Measurements from ENCODE around the gene RBSN. TPM values are rescaled to one million over a fixed set of nuclear protein-coding genes. Genes with fewer than 3 reads are reported as not detected.

Gene RBSN
- total and polyA plus RNA-seq, 7 donors = 7.2 to 41.3 (median 29.1) TPM

DNA sequence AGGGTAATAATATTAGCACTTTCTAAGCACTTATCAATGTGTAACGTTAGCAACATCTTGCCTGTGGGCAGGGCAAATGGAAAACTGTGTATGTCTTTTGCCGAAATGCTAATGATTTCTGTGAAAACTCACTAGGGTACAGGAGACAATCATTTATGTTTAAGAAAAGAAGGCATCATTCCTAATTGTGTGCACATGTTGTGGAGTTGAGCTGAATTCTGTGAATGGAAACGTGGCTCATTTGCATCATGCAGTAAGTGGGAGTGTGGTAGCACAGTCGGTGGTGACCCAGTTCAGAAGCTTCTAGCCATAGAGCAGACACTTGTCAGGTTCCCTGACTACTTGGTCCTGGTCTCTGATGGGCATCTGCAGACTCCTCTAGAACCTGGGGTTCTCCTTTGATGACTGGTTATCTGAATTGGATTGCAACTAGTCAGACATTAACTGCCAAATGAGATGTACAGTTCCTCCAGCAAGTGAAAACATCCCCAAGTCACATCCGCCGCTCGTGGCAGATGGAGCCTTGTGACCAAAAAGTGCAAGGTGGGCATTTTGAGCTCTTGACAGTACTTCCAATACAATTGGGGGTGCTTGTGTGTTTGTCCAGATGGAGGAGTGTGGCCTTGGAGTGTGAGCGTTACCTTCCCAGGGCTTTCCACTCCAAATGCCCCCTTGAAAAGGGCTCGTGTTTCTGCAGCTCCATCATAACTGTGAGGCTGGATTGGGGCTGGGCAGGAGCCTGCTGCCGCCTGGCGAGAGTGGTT, 55.4 kb downstream of the RBSN start:
- DNase-seq = no peak
- TF ChIP-seq EP300 (IDR thresholded peaks at IDR 0.05) = no peak
- TF ChIP-seq, protein P1, sequence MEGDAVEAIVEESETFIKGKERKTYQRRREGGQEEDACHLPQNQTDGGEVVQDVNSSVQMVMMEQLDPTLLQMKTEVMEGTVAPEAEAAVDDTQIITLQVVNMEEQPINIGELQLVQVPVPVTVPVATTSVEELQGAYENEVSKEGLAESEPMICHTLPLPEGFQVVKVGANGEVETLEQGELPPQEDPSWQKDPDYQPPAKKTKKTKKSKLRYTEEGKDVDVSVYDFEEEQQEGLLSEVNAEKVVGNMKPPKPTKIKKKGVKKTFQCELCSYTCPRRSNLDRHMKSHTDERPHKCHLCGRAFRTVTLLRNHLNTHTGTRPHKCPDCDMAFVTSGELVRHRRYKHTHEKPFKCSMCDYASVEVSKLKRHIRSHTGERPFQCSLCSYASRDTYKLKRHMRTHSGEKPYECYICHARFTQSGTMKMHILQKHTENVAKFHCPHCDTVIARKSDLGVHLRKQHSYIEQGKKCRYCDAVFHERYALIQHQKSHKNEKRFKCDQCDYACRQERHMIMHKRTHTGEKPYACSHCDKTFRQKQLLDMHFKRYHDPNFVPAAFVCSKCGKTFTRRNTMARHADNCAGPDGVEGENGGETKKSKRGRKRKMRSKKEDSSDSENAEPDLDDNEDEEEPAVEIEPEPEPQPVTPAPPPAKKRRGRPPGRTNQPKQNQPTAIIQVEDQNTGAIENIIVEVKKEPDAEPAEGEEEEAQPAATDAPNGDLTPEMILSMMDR (IDR thresholded peaks at IDR 0.05) = no peak
- intact Hi-C loops (cut with DNase I) = no loop called here
- no peak overlapping the region for H3K4me3 ChIP-seq
- no peak overlapping the region for H3K27ac ChIP-seq
- no peaks in the 10 kb centered on the region for H3K9me3 ChIP-seq
- 86 to 88% methylated on average over 11 of the region's 11 CpGs for WGBS, 2 donors
- no peaks in the 10 kb centered on the region for H3K27me3 ChIP-seq
- peaks cover 11 to 100% (median 39%) of the 10 kb centered on the region in 4 donors for H3K36me3 ChIP-seq
- H3K4me1 ChIP-seq = no peaks in the 10 kb centered on the region

GRCh38 chr3:15042936-15043335, 56.0 kb downstream of the RBSN start:
- Histone ChIP-seq H3K27ac (no peak overlapping the region), H3K27me3 (no peaks in the 10 kb centered on the region), H3K4me1 (no peaks in the 10 kb centered on the region), H3K9me3 (no peaks in the 10 kb centered on the region), H3K4me3 (no peak overlapping the region), H3K36me3 (peaks cover 15 to 100% (median 46%) of the 10 kb centered on the region in 4 donors)
- TF ChIP-seq, protein P1 (IDR thresholded peaks at IDR 0.05) = no peak
- TF ChIP-seq POLR2A (IDR thresholded peaks at IDR 0.05) = no peak
- TF ChIP-seq POLR2AphosphoS5 (IDR thresholded peaks at IDR 0.05) = no peak
- no peak for TF ChIP-seq EP300 (IDR thresholded peaks at IDR 0.05)
- intact Hi-C loops (cut with DNase I) = no loop called here
- DNase-seq = no peak
- 72 to 75% methylated on average over 3 of the region's 3 CpGs for WGBS, 2 donors

GRCh38 chr3:15041950-15042349, 57.0 kb downstream of the RBSN start:
- 80 to 90% methylated on average over 3 of the region's 3 CpGs for WGBS, 2 donors
- Histone ChIP-seq H3K9me3 (no peaks in the 10 kb centered on the region), H3K4me3 (no peak overlapping the region), H3K27ac (no peak overlapping the region), H3K27me3 (no peaks in the 10 kb centered on the region), H3K4me1 (no peaks in the 10 kb centered on the region), H3K36me3 (peaks cover 18 to 100% (median 44%) of the 10 kb centered on the region in 4 donors)
- intact Hi-C loops (cut with DNase I) = no loop called here
- TF ChIP-seq POLR2AphosphoS5 (IDR thresholded peaks at IDR 0.05) (no peak), POLR2A (IDR thresholded peaks at IDR 0.05) (no peak), EP300 (IDR thresholded peaks at IDR 0.05) (no peak)
- TF ChIP-seq, protein P1 (IDR thresholded peaks at IDR 0.05) = no peak
- no peak for DNase-seq

DNA sequence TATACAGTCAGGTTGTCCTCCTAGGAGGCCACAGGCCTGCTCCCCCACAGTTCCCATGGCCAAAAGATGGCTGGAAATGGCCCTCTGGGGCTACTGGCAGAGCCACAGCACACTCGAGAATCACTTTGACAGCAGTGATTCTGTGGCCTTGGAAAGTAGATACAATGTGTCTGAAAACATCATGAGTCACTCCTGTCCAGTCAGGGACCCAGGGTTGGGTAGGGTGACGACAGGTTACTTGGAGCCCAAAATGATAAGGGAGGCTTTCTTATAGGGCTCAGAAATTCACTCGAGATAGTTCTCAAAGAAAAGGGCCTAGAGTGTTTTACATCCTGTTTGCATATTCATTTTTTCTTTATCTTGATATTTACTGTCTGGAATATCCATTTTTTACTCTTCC, 58.1 kb downstream of the RBSN start:
- peaks cover 24 to 100% (median 43%) of the 10 kb centered on the region in 4 donors for H3K36me3 ChIP-seq
- intact Hi-C loops (cut with DNase I) = no loop called here
- H3K27ac ChIP-seq = no peak overlapping the region
- TF ChIP-seq EP300 (IDR thresholded peaks at IDR 0.05) (no peak), POLR2A (IDR thresholded peaks at IDR 0.05) (no peak), POLR2AphosphoS5 (IDR thresholded peaks at IDR 0.05) (no peak)
- TF ChIP-seq, protein P1 (IDR thresholded peaks at IDR 0.05) = no peak
- H3K27me3 ChIP-seq = no peaks in the 10 kb centered on the region
- H3K4me3 ChIP-seq = no peak overlapping the region
- no peaks in the 10 kb centered on the region for H3K9me3 ChIP-seq
- no peaks in the 10 kb centered on the region for H3K4me1 ChIP-seq
- 79 to 91% methylated on average over 3 of the region's 3 CpGs for WGBS, 2 donors
- DNase-seq = no peak

- 88 to 92% methylated on average over 6 of the region's 6 CpGs for WGBS, 2 donors
- Histone ChIP-seq H3K36me3 (peaks cover 26 to 100% (median 49%) of the 10 kb centered on the region in 4 donors), H3K9me3 (no peaks in the 10 kb centered on the region), H3K27ac (no peak overlapping the region), H3K4me3 (no peak overlapping the region), H3K27me3 (no peaks in the 10 kb centered on the region), H3K4me1 (no peaks in the 10 kb centered on the region)
- intact Hi-C loops (cut with DNase I) = no loop called here
- no peak for DNase-seq
- no peak for TF ChIP-seq POLR2A (IDR thresholded peaks at IDR 0.05)
- TF ChIP-seq EP300 (IDR thresholded peaks at IDR 0.05) = no peak
- TF ChIP-seq POLR2AphosphoS5 (IDR thresholded peaks at IDR 0.05) = no peak
- TF ChIP-seq, protein P1 (IDR thresholded peaks at IDR 0.05) = no peak
Measured at GRCh38 chr3:15038306-15038705, 60.6 kb downstream of the RBSN start.

Measured in sigmoid colon (tissue), 7 donors.